GM19099 (cell line): ENCODE data around the gene TPT1.

Experiments
- POLR2A ChIP-seq: IDR thresholded peaks from 3 replicates; pipeline ENCODE4 v1.6.1; 2011; ENCODE audit warnings: low read depth; ENCODE audit not compliant: insufficient read length; ENCODE audit errors: extremely low read depth

Gene TPT1

GRCh38 chr13:45364876-45365557, 24.0 kb upstream of the TPT1 start:
- TF ChIP-seq POLR2A = no peak

GRCh38 chr13:45362939-45363338, 22.0 kb upstream of the TPT1 start:
- no peak for TF ChIP-seq POLR2A

GRCh38 chr13:45361596-45362206, 20.7 kb upstream of the TPT1 start:
- no peak for TF ChIP-seq POLR2A

GRCh38 chr13:45356966-45357672, 16.1 kb upstream of the TPT1 start:
- no peak for TF ChIP-seq POLR2A

- TF ChIP-seq POLR2A = no peak
Measured at GRCh38 chr13:45353895-45354294, 12.9 kb upstream of the TPT1 start.

GRCh38 chr13:45352031-45352430, 11.0 kb upstream of the TPT1 start:
- TF ChIP-seq POLR2A = no peak

GRCh38 chr13:45350152-45350551, 9.2 kb upstream of the TPT1 start:
- no peak for TF ChIP-seq POLR2A

GRCh38 chr13:45349438-45349837, 8.5 kb upstream of the TPT1 start:
- TF ChIP-seq POLR2A = no peak

- TF ChIP-seq POLR2A = no peak
Measured at GRCh38 chr13:45341799-45342500, 967 bp upstream of the TPT1 start.

- no peak for TF ChIP-seq POLR2A
Measured at GRCh38 chr13:45340422-45341033, 455 bp downstream of the TPT1 start.

- no peak for TF ChIP-seq POLR2A
Measured at GRCh38 chr13:45339867-45340266, 1.1 kb downstream of the TPT1 start.

- no peak for TF ChIP-seq POLR2A
Measured at GRCh38 chr13:45339399-45339798, 1.6 kb downstream of the TPT1 start.

GRCh38 chr13:45337803-45338202, 3.2 kb downstream of the TPT1 start:
- no peak for TF ChIP-seq POLR2A

GRCh38 chr13:45337395-45337794, 3.6 kb downstream of the TPT1 start:
- TF ChIP-seq POLR2A = no peak
